Activated CD8-positive, alpha-beta T cell treated with anti-CD3 and anti-CD28 coated beads for 36 hours (primary cell): ENCODE measurements around the gene FNDC7. TPM values are rescaled to one million over a fixed set of nuclear protein-coding genes. Genes with fewer than 3 reads are reported as not detected.
"Not testable (repeated sequence)": the region's sequence is repeated elsewhere in the genome, so short reads cannot be mapped to it uniquely, and the experiment has no call there.

Source experiments
- ATAC-seq: fragments of 200-7000 bp; cut with Tn5 transposase; one replicate; pipeline ENCODE4 v1.10.0; 2021; ENCODE audit warnings: mild to moderate bottlenecking, moderate library complexity
- CTCF ChIA-PET: fragments of 350-600 bp; sonication (Branson Sonifier 250); formaldehyde crosslinking; loops from one replicate; lab custom pipeline; 2021; ENCODE audit warnings: antibody characterized with exemption; lab: Charles Lee
- POLR2A ChIA-PET: fragments of 350-600 bp; sonication (Branson Sonifier 250); formaldehyde crosslinking; loops from one replicate; lab custom pipeline; 2021; ENCODE audit warnings: antibody characterized with exemption; lab: Charles Lee
- DNase-seq: peaks from one replicate; pipeline ENCODE4 v3.0.0-alpha.2; 2020
- H3K27ac Mint-ChIP-seq: one replicate; pipeline ENCODE4 v1.8.0; 2021; ENCODE audit warnings: mild to moderate bottlenecking, mixed read lengths
- H3K27me3 Mint-ChIP-seq: one replicate; pipeline ENCODE4 v1.8.0; 2021; ENCODE audit warnings: mixed read lengths
- H3K36me3 Mint-ChIP-seq: one replicate; pipeline ENCODE4 v1.8.0; 2021; ENCODE audit warnings: low read depth, mixed read lengths
- H3K4me1 Mint-ChIP-seq: one replicate; pipeline ENCODE4 v1.8.0; 2021; ENCODE audit warnings: low read depth, mixed read lengths
- H3K4me3 Mint-ChIP-seq: one replicate; pipeline ENCODE4 v1.8.0; 2021; ENCODE audit warnings: mild to moderate bottlenecking, moderate library complexity, mixed read lengths
- H3K9me3 Mint-ChIP-seq: one replicate; pipeline ENCODE4 v1.8.0; 2021; ENCODE audit warnings: mixed read lengths
- CTCF ChIP-seq: fragments of 200-600 bp; IDR thresholded peaks from one replicate; pipeline ENCODE4 v1.8.0; 2022; ENCODE audit warnings: antibody characterized with exemption, mild to moderate bottlenecking
- intact Hi-C: fragments of 100-400 bp; cut with micrococcal nuclease; formaldehyde crosslinking; loops from one replicate; pipeline ENCODE4 v1.10.0; 2022
- total RNA-seq, 2 experiments: library from RNA; stranded (reverse); gene quantifications; one replicate each; pipeline ENCODE4 v1.2.3, GENCODE V29; 2021

The FNDC7 gene
- total RNA-seq, 2 experiments from 2014 or later = 0.20 TPM; not detected in 1

DNA sequence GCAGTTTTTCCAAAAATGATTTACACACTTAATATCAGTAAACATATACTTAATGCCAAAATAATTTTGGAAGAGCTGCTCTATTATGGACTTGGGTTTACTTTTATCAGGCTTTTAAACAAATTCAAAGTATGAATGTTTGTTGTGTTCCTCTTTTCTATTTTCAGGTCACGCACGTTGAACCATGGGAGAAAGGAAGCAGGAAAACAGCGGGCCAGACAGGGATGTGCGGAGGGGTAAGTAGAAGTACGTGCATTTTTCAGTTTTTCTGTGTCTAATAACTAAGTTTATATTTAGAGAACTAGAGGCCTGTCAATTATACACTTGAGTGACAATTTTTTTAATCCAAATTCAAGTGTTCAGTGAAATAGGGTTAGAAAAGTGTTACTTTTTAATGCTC, 17.2 kb upstream of the FNDC7 start:
- Mint-ChIP-seq H3K4me3 (peak overlapping the region; percentile 73), H3K27ac (peak overlapping the region; percentile 85), H3K4me1 (peaks cover 55% of the 10 kb centered on the region), H3K9me3 (no peaks in the 10 kb centered on the region), H3K27me3 (no peaks in the 10 kb centered on the region), H3K36me3 (peaks cover 79% of the 10 kb centered on the region)
- intact Hi-C loops = no loop called here
- ChIA-PET POLR2A (interaction anchor here (0.9 kb wide), 1 partner anchor 34 kb away, joined by 3 read pairs; the partner anchor contains the start of gene HENMT1), CTCF (interaction anchor here (4.1 kb wide), 1 partner anchor 8 kb away, joined by 21 read pairs; no protein-coding TSS in a partner anchor)
- no peak for TF ChIP-seq CTCF
- DNase-seq (no peak), ATAC-seq (no peak)

DNA sequence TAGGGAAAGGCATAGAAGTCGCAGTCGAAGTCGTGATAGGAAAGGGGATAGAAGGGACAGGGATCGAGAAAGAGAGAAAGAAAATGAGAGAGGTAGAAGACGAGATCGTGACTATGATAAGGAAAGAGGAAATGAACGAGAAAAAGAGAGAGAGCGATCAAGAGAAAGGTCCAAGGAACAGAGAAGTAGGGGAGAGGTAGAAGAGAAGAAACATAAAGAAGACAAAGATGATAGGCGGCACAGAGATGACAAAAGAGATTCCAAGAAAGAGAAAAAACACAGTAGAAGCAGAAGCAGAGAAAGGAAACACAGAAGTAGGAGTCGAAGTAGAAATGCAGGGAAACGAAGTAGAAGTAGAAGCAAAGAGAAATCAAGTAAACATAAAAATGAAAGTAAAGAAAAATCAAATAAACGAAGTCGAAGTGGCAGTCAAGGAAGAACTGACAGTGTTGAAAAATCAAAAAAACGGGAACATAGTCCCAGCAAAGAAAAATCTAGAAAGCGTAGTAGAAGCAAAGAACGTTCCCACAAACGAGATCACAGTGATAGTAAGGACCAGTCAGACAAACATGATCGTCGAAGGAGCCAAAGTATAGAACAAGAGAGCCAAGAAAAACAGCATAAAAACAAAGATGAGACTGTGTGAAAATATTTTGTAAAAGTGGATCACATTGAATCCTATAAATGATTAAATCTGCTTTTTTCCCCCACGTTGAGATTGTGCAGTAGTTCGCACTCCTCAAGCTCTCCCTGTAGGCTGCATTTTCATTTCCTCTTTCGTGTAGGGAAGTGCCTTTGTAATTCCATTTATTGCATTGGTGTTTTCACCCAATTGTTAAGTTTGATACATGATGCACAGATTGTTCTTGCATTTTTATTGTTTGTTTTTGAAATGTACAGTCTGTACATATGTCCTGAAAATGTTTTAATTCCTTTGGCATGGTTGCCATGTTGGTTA, 13.1 kb upstream of the FNDC7 start:
- TF ChIP-seq CTCF = no peak
- POLR2A ChIA-PET = no interaction called here
- Mint-ChIP-seq H3K4me3 (peak overlapping the region; percentile 65), H3K4me1 (peaks cover 71% of the 10 kb centered on the region), H3K9me3 (no peaks in the 10 kb centered on the region), H3K27ac (peak overlapping the region; percentile 88), H3K27me3 (no peaks in the 10 kb centered on the region), H3K36me3 (peaks cover 70% of the 10 kb centered on the region)
- ATAC-seq = no peak
- no peak for DNase-seq
- intact Hi-C loops = no loop called here
- CTCF ChIA-PET = interaction anchor here (1.0 kb wide), 1 partner anchor 12 kb away, joined by 3 read pairs; no protein-coding TSS in a partner anchor

- Mint-ChIP-seq H3K9me3 (no peaks in the 10 kb centered on the region), H3K36me3 (peaks cover 58% of the 10 kb centered on the region), H3K4me1 (peaks cover 68% of the 10 kb centered on the region), H3K27ac (peak overlapping the region; percentile 47), H3K27me3 (no peaks in the 10 kb centered on the region), H3K4me3 (no peak overlapping the region)
- no peak for ATAC-seq
- CTCF ChIA-PET = interaction anchor here (1.0 to 4.3 kb wide), 2 partner anchors 8 kb away, joined by 4 to 21 read pairs; partner anchors contain the start of gene PRPF38B
- no peak for DNase-seq
- no peak for TF ChIP-seq CTCF
- POLR2A ChIA-PET = interaction anchor here (1.9 kb wide), 1 partner anchor 40 kb away, joined by 8 read pairs; the partner anchor contains the start of gene HENMT1
- intact Hi-C loops = no loop called here
Observed at GRCh38 chr1:108701176-108701849, 11.4 kb upstream of the FNDC7 start.

GRCh38 chr1:108702109-108702508, 10.6 kb upstream of the FNDC7 start:
- ATAC-seq, H3K27me3 Mint-ChIP-seq, DNase-seq, H3K9me3 Mint-ChIP-seq, intact Hi-C loops, H3K4me3 Mint-ChIP-seq: not testable (repeated sequence)
- ChIA-PET POLR2A (interaction anchor here (1.0 to 4.0 kb wide), 5 partner anchors 10 to 57 kb away, joined by 3 to 32 read pairs (median 7); partner anchors contain the start of genes HENMT1 and PRPF38B), CTCF (interaction anchor here (4.3 kb wide), 1 partner anchor 8 kb away, joined by 21 read pairs; the partner anchor contains the start of gene PRPF38B)
- H3K36me3 Mint-ChIP-seq = peaks cover 50% of the 10 kb centered on the region
- H3K4me1 Mint-ChIP-seq = peaks cover 63% of the 10 kb centered on the region
- H3K27ac Mint-ChIP-seq = peak overlapping the region; percentile 36

- no peak for TF ChIP-seq CTCF
- ATAC-seq (peak; percentile 81), DNase-seq (peak; percentile 48)
- peaks cover 34% of the 10 kb centered on the region for H3K36me3 Mint-ChIP-seq
- H3K9me3 Mint-ChIP-seq = no peaks in the 10 kb centered on the region
- CTCF ChIA-PET = interaction anchor here (1.2 to 4.3 kb wide), 2 partner anchors 10 to 143 kb away, joined by 3 to 21 read pairs; partner anchors contain the start of gene PRPF38B
- peak overlapping the region; percentile 89 for H3K27ac Mint-ChIP-seq
- H3K27me3 Mint-ChIP-seq = no peaks in the 10 kb centered on the region
- intact Hi-C loops = no loop called here
- H3K4me3 Mint-ChIP-seq = peak overlapping the region; percentile 46
- peaks cover 52% of the 10 kb centered on the region for H3K4me1 Mint-ChIP-seq
- POLR2A ChIA-PET = interaction anchor here (1.4 to 4.0 kb wide), 5 partner anchors 10 to 58 kb away, joined by 4 to 32 read pairs (median 7); partner anchors contain the start of gene PRPF38B
Observed at GRCh38 chr1:108703939-108704338, 8.8 kb upstream of the FNDC7 start.
